Activated naive CD4-positive, alpha-beta T cell treated with anti-CD3 and anti-CD28 coated beads, Interleukin-2, amount 50 U/mL, for 72 hours (primary cell): ENCODE data around the gene POLG2. TPM values are rescaled to one million over a fixed set of nuclear protein-coding genes. Genes with fewer than 3 reads are reported as not detected.

Experiments used
- ATAC-seq, 2 donors: fragments of 150-1000 bp; cut with Tn5 transposase; 2 replicates each; pipeline ENCODE4 v1.10.0; 2021; ENCODE audit warnings: mild to moderate bottlenecking in 2 of 2, moderate library complexity in 2 of 2
- DNase-seq, 2 donors: peaks; one replicate each; pipeline ENCODE4 v3.0.0; 2021 to 2022; ENCODE audit warnings: low spot score in 2 of 2
- H3K27ac Mint-ChIP-seq, 2 donors: one replicate each; pipeline ENCODE4 v1.8.0; 2022; ENCODE audit warnings: mild to moderate bottlenecking in 2 of 2, mixed read lengths in 2 of 2
- H3K36me3 Mint-ChIP-seq, 2 donors: one replicate each; pipeline ENCODE4 v1.8.0; 2022; ENCODE audit warnings: mixed read lengths in 2 of 2
- H3K9me3 Mint-ChIP-seq, 2 donors: one replicate each; pipeline ENCODE4 v1.8.0; 2022; ENCODE audit warnings: mixed read lengths in 2 of 2
- total RNA-seq, 2 donors: library from RNA; stranded (reverse); gene quantifications; one replicate each; pipeline ENCODE4 v1.2.3, GENCODE V29; 2022

POLG2 gene
- total RNA-seq, 2 donors from 2014 or later: 35.2 to 71.6 TPM

- Mint-ChIP-seq H3K9me3 (no peaks in the 10 kb centered on the region), H3K36me3 (peaks cover 39 to 41% of the 10 kb centered on the region in 2 donors), H3K27ac (no peak overlapping the region)
- no peak for ATAC-seq
- DNase-seq: no peak
Measured at GRCh38 chr17:64509179-64509578, 12.3 kb upstream of the POLG2 start.

DNA sequence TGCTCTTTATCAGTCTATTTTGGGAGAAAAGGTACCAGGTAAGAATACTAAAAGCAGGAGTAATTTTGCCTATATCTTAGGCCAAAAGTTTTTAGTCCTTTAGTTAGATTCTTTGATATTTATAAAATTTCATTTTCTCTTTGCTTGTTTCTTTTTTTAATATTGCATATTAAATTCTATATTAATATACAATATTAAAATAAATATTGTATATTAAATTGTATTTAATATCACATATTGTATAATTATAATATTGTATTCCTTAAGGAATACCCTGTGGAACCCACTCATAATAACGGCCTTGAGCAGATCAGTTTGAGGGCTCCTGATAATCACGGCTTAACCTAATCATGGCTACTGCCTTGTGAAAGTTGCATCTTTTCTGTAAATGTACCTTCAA, 11.8 kb upstream of the POLG2 start:
- no peak for ATAC-seq
- H3K27ac Mint-ChIP-seq: no peak overlapping the region
- no peak for DNase-seq
- peaks cover 41 to 45% of the 10 kb centered on the region in 2 donors for H3K36me3 Mint-ChIP-seq
- no peaks in the 10 kb centered on the region for H3K9me3 Mint-ChIP-seq

DNA sequence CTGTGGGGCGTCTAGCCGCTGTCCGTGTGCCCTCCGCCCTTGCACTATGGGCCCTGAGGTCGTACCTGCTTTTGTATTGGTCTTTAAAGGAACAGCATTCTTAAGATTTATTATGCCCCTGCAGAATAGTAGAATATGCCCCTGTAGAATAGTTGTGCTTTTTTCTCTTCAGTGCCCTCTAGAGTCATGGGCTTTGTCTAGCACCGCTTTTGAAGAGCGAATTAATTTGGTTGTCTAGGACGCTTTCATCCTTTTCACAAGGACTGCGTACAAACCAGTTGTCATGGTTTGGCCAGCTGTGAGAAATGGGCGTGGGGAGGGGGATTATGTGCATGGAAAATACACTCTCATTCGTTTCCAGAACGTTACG, 10.5 kb upstream of the POLG2 start:
- ATAC-seq (peak; percentile 6 to 11), DNase-seq (no peak)
- no peaks in the 10 kb centered on the region for H3K9me3 Mint-ChIP-seq
- H3K27ac Mint-ChIP-seq: peak overlapping the region; percentile 100
- H3K36me3 Mint-ChIP-seq: peaks cover 54 to 58% of the 10 kb centered on the region in 2 donors

DNA sequence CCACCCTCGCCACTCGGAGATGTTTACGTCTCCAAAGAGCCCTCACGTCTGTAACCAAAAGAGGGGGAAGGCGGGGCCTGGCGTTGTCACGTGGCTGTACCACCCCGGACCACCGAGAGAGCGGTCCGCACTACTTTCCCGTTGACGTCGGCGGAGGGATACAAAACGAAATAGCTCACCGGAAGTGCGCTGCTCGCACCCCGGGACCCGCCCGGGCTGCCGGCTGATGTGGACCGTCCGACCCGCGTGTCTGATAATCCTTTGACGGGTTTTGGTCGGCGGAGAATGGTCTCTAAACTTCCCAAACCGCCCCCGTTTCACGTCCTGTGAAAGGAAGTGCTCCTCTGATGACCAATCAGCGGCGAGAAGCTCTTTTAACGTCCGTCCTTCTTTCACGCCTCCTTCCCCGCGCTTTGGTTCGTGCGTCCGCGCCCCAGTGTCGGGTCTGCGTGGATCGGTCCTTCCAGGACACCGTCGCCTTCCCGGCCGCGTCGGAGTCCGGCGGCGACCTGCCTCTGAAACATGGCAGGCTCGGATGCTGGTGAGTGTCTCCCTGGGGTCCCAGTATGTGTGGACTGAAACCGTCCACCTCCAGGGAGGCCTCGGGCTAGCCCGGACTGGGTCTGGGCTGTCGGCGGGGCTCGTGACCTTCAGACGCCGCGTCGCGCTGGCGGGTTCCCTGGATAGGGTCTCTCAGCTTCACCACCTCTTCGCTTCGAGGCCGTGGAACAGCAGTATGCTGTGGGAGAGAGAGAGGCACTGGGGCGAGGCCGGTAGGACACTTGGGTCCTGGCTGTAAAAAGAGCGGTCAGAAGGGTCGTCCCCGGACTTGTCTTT, 9.9 kb upstream of the POLG2 start, which contains the start of gene CEP95:
Gene CEP95 (plus strand): TSS at position 402 of the 837 bp plus-strand sequence. CDS start 121 bp downstream, at position 523.
- DNase-seq (peak; percentile 93 to 97), ATAC-seq (peak; percentile 58 to 69)
- peaks cover 58 to 64% of the 10 kb centered on the region in 2 donors for H3K36me3 Mint-ChIP-seq
- peak within 1 kb of the TSS; percentile 100 for H3K27ac Mint-ChIP-seq
- H3K9me3 Mint-ChIP-seq: no peaks in the 10 kb centered on the region

DNA sequence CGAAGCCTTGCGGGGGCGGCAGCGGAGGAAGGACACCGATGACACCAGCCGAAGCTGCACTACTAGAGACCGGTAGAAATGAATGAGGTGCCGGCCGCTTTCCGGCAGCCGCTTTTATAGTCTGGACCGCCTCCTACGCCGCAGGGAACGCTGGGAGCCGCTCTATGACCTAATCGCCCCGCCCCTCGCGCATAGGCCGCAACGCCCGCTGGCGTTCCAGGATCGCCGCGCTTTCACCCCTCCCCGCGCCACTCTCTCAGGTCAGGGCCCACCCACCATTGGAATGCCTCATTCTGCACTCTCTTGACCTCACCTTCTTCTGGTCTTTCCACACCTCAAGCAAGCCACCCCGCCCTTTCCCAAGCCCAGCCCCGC, 9.3 kb upstream of the POLG2 start, which contains the start of gene DDX5:
Gene DDX5 (minus strand): TSS at position 89 of the 375 bp plus-strand sequence. CDS start 170 bp downstream, outside the sequence.
- peak within 1 kb of the TSS; percentile 100 for H3K27ac Mint-ChIP-seq
- peak; percentile 73 to 78 for ATAC-seq
- no peaks in the 10 kb centered on the region for H3K9me3 Mint-ChIP-seq
- H3K36me3 Mint-ChIP-seq: peaks cover 58 to 70% of the 10 kb centered on the region in 2 donors
- DNase-seq: peak; percentile 95 to 99

GRCh38 chr17:64505340-64506200, 8.7 kb upstream of the POLG2 start:
- H3K9me3 Mint-ChIP-seq: no peaks in the 10 kb centered on the region
- DNase-seq (peak; percentile 83 to 84), ATAC-seq (peak; percentile 19 to 21)
- peak overlapping the region; percentile 100 for H3K27ac Mint-ChIP-seq
- H3K36me3 Mint-ChIP-seq: peaks cover 64 to 72% of the 10 kb centered on the region in 2 donors

GRCh38 chr17:64504769-64505339, 8.0 kb upstream of the POLG2 start:
- H3K9me3 Mint-ChIP-seq: no peaks in the 10 kb centered on the region
- ATAC-seq (peak in 1 of 2 donors; percentile 5), DNase-seq (peak in 1 of 2 donors; percentile 63)
- H3K36me3 Mint-ChIP-seq: peaks cover 71 to 74% of the 10 kb centered on the region in 2 donors
- peak overlapping the region; percentile 100 for H3K27ac Mint-ChIP-seq

GRCh38 chr17:64503821-64504768, 7.2 kb upstream of the POLG2 start:
- DNase-seq: no peak
- H3K27ac Mint-ChIP-seq: peak overlapping the region; percentile 100
- no peak for ATAC-seq
- peaks cover 72 to 74% of the 10 kb centered on the region in 2 donors for H3K36me3 Mint-ChIP-seq
- no peaks in the 10 kb centered on the region for H3K9me3 Mint-ChIP-seq

DNA sequence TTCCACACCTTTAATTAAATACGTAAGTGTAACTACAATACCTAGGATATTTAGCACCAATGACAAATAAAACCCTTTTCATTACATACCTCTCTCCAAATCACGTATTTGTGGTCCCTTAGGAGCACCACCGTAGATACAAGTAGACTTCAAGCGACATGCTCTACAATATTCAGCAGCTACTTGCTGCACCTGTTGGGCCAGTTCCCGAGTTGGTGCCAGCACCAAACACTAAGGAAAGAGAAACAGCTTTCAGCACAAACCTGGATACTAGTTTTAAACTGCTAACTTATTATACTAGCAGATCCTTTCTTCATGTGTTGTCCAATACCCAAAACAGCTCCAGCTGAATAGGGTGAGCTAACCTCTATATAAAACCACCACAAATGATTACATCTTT, 6.5 kb upstream of the POLG2 start:
- no peak for DNase-seq
- no peak for ATAC-seq
- Mint-ChIP-seq H3K27ac (peak overlapping the region; percentile 100), H3K36me3 (peaks cover 74 to 76% of the 10 kb centered on the region in 2 donors), H3K9me3 (no peaks in the 10 kb centered on the region)

DNA sequence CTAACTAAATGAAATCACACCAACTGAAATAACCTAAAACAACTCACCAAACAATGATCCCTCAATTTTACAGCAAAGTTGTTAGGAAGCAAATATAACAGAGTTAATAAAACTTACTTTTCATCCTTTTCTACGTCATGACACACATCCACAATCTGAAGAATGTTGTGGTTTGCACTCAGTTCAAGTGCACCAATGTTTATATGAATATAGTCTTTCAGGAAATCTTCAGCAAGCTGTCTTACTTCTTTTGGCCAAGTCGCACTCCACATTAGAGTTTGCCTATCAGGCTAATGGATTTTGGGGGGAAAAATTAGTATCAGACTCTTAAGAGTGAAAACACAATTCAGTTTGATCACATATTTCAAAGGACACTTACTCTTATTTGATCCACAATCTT, 6.0 kb upstream of the POLG2 start:
- Mint-ChIP-seq H3K36me3 (peaks cover 73 to 80% of the 10 kb centered on the region in 2 donors), H3K27ac (peak overlapping the region; percentile 97 to 100)

GRCh38 chr17:64502021-64502420, 5.2 kb upstream of the POLG2 start:
- DNase-seq (no peak), ATAC-seq (no peak)
- peak overlapping the region; percentile 97 to 100 for H3K27ac Mint-ChIP-seq
- no peaks in the 10 kb centered on the region for H3K9me3 Mint-ChIP-seq
- H3K36me3 Mint-ChIP-seq: peaks cover 66 to 80% of the 10 kb centered on the region in 2 donors

More for the DNA sequence above, 6.0 kb upstream of the POLG2 start:
- DNase-seq (no peak), ATAC-seq (no peak)
- H3K9me3 Mint-ChIP-seq: no peaks in the 10 kb centered on the region

GRCh38 chr17:64500862-64501765, 4.3 kb upstream of the POLG2 start:
- H3K9me3 Mint-ChIP-seq: no peaks in the 10 kb centered on the region
- peaks cover 71 to 88% of the 10 kb centered on the region in 2 donors for H3K36me3 Mint-ChIP-seq
- no peak for DNase-seq
- no peak for ATAC-seq
- H3K27ac Mint-ChIP-seq: peak overlapping the region; percentile 97 to 100

GRCh38 chr17:64500487-64500859, 3.6 kb upstream of the POLG2 start:
- DNase-seq: no peak

DNA sequence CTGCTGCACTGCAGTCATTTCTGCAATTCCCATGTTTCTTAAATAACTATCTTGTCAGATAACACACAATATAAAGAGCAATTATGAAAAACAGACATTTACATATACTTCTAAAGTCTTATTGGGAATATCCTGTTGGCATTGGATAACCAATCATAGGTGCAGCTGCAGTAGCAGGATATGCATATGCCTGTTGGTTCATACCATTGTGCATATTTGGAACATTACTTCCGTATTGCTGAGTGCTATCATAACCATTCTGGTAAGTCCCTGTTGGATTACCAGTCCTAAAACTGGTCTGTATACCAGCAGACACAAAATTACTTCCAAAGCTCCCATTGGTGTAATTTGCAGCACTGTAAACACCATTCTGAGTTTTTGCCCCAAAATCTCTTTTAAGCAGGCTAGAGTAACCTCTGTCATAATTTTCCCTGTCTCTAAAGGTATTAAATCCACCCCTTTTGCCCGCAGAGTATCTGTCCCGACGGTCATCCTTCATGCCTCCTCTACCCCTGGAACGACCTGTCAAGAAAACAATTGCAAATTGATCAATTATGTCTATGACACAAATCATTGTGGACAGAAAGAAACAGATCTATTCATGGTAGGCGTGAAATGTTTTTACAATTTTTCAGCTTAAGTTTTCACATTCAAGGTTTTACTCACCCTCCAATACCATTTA, 3.1 kb upstream of the POLG2 start:
- no peak for ATAC-seq
- peak overlapping the region; percentile 97 to 100 for H3K27ac Mint-ChIP-seq

More at GRCh38 chr17:64500487-64500859, 3.6 kb upstream of the POLG2 start:
- peak overlapping the region; percentile 97 to 100 for H3K27ac Mint-ChIP-seq
- no peaks in the 10 kb centered on the region for H3K9me3 Mint-ChIP-seq
- H3K36me3 Mint-ChIP-seq: peaks cover 66 to 85% of the 10 kb centered on the region in 2 donors
- no peak for ATAC-seq

More for the DNA sequence above, 3.1 kb upstream of the POLG2 start:
- H3K36me3 Mint-ChIP-seq: peaks cover 61 to 80% of the 10 kb centered on the region in 2 donors
- DNase-seq: no peak
- no peaks in the 10 kb centered on the region for H3K9me3 Mint-ChIP-seq
